ENCODE data around the gene ARF3.
A peak's percentile ranks its signal among the peaks of the same experiment; 100 is the strongest.

ARF3 gene

DNA sequence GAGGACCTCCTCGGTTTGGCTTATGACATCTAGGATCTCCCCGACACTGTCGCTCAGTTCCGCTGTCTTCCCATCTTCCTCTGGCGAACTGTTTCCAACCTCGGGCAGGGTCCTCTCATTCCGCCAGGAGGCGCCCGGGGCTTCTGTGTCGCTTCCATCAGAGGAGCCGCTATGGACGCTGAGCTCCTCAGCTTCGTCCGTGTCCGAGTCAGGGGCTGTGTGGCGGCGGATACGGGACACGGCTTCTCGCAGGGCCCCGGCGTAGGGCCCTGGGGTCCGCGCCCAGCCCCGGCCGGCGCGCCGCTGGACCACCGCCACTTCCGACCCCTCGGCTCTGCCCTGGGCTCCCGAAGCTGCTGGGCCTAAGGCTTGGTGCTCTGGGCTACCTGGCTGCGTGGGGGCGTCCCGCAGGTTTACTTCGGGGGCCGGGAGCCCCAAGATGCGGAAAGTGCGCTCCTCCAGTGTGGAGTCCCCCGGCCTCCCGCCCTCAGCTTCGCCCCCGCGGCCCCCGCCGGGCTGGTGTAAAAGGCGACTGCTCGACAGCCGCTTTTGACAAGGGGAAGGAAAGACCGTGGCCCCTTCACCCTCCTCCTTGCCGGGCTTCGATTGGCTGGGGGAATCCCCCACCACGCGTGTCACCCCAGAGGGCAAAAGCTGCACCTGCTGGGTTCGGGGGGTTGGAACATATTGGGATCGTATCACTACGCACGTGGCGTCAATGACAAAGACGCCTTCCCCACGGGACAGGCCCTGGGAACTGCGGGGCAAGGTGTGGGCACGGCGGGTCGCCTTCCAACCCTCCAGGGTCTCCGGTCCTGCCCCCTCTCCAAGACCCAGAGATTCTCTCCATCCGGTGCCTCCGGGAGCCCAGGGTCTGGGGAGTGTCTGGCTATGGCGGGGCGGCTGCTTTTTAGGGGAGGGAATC lies 39.8 kb upstream of the ARF3 start:
- no peak for DNase-seq (ENCODE audit: extremely low read depth, low read depth)
- peak; percentile 80 for TF ChIP-seq CTCF (IDR thresholded peaks at IDR 0.05; ENCODE audit: low read depth, low read length)

- TF ChIP-seq CTCF (IDR thresholded peaks at IDR 0.05; ENCODE audit: low read depth, low read length), result peak; percentile 81
- DNase-seq (ENCODE audit: extremely low read depth, low read depth), result no peak
Observed at GRCh38 chr12:48995086-48995879, 38.0 kb upstream of the ARF3 start.

GRCh38 chr12:48994224-48995085 lies 37.2 kb upstream of the ARF3 start:
- DNase-seq (ENCODE audit: extremely low read depth, low read depth), result no peak
- TF ChIP-seq CTCF (IDR thresholded peaks at IDR 0.05; ENCODE audit: low read depth, low read length), result no peak

- no peak for TF ChIP-seq CTCF (IDR thresholded peaks at IDR 0.05; ENCODE audit: low read depth, low read length)
- no peak for DNase-seq (ENCODE audit: extremely low read depth, low read depth)
Observed at GRCh38 chr12:48993787-48994186, 36.5 kb upstream of the ARF3 start.

GRCh38 chr12:48991247-48992050 lies 34.2 kb upstream of the ARF3 start:
- DNase-seq (ENCODE audit: extremely low read depth, low read depth), result no peak
- TF ChIP-seq CTCF (IDR thresholded peaks at IDR 0.05; ENCODE audit: low read depth, low read length), result no peak

DNA sequence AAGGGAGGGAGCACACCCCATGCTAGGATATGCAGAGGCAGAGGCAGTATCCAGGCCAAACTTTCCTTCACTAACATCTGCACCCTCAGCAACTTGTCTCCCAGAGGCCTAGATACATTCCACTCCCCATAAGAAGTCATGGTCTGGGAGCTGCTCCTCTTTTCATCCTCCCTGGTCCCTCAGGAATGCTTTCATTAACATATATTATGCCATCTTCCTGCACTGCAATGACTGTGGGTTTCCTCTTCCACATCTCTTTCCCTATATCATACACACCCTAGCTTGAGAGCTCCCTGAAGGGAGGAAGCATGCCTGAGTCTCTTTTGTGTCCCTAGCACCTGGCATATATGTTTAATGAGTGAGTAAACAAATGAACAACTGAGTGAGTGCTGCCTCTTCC lies 33.3 kb upstream of the ARF3 start:
- DNase-seq (ENCODE audit: extremely low read depth, low read depth), result no peak
- TF ChIP-seq CTCF (IDR thresholded peaks at IDR 0.05; ENCODE audit: low read depth, low read length), result no peak

All from AG09319 (cell line).